ENCODE measurements around the gene DENND10.
"Not testable (repeated sequence)": the region's sequence is repeated elsewhere in the genome, so short reads cannot be mapped to it uniquely, and the experiment has no call there.

DENND10 gene

DNA sequence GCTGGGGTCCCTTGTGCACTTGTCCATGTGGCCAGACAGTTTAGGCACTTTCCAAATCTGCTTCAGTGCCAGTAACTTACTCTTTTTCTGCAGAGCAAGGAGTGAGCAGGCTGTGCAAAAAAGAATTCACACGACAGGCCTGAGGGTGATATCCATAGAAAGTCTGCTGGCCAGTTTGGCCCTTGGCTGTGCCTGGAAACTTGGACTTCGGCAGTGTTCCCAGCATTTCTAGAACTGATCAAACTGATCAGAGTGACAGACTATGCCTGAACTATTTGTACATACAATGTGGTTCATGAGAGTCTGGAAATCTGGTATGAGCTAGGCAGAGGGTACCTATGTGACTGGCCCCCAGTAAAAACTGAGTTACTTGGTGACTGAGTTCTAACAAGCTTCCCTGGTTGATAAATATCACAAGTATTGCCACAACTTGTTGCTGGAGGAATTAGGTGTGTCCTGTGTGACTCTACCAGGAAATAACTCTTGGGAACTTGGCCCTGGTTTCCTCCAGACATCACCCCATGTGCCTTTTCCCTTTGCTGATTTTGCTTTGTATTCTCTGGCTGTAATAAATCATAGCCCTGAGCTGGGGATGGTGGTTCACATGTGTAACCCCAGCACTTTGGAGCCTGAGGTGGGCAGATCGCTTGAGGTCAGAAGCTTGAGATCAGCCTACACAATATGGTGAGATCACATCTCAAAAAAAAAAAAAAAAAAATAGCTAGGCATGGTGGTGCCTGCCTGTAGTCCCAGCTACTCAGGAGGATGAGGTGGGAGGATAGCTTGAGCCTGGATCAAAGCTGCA lies 3.3 kb upstream of the DENND10 start:
- DNase-seq: no peak

DNA sequence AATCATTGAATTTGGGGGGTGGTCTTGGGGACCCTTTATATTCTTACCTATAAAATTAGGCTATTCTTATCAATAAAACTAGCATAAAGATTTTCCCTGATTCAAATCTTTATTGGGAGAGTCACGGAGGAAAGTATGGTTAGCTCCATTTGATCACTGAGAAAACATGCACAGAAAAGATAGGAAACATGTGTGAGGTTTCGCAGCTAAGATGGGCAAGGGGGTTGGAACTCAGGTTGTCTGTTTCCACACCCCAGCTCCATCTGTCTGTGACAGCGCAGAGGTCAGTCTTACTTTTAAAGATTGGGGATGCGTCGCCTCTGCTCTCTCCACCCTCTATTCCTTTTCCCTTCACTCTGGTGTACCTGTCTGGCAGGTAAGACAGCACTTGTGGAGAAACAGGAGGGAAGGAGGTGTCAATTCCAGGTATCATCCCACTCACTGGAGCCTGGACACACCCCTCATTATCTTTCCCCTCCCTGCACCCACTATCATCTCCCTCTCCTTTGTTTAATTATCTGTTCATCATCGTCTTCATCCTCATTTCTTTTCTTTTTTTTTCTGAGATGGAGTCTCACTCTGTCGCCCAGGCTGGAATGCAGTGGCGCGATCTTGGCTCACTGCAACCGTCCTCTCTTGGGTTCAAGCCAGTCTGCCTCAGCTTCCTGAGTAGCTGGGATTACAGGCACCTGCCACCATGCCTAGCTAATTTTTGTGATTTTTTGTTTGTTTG lies 2.4 kb upstream of the DENND10 start:
- DNase-seq: no peak

DNA sequence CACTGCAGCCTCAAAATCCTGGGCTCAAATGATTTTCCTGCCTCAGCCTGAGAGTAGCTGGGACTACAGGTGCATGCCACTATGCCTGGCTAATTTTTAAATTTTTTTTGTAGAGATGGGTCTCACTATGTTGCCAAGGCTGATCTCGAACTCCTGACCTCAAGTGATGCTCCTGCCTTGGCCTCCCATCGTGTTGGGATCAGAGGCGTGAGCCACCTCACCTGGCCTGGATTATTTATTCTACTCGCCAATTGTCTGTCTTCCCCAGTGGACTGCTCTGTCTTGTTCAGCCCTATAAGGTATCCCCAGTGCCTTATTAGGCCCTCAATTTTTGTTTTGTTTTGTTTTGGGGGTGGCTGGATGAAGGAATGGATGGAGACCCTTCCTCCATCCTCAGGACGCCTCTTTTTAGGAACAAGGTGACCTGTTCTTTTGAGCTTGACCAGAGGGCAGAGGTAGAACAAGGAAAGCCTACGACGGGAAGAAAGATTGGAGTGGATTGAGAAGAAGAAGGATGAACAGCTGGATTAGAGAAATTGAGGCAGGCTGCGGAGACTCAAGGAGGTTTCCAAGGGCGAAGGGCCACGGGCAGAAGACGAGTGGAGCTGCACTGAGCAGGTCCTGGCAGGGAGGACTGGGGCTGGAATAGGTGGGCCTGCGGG lies 541 bp upstream of the DENND10 start:
- DNase-seq: no peak

DNA sequence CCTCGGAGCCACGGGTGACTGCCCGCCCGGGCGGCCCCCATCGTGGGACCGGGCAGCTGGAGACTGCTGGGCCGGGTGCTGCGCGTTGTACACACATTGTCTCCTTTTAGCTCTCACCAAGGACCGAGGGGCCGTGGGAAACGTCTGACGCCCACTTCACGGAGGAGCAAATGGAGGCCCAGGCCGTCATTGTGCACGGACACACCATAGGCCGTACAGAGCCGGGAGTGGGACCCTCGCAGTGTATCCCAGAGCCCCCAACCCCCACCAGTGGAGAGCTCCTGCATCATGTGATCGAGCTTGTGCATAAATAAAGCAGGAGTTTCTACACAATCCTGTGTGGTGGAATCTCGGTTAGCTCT lies 722 bp downstream of the DENND10 start:
- DNase-seq: no peak

DNA sequence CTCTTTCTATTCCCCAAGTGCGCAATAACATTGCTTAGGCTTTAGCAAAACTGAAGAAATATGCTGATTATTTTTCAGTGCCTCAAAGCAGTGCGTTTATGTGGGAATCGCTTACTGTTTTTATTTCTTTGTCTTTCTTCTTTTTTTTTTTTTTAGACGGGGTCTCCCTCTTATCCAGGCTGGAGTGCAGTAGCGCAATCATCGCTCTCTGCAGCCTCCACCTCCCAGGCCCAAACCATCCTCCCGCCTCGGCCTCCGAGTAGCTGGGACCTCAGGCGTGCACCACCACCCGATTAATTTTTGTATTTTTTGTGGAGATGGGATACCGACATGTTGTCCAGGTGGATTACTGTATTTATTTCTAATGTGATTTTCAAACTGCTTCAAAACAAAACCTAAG lies 1.2 kb downstream of the DENND10 start:
- DNase-seq: no peak

DNA sequence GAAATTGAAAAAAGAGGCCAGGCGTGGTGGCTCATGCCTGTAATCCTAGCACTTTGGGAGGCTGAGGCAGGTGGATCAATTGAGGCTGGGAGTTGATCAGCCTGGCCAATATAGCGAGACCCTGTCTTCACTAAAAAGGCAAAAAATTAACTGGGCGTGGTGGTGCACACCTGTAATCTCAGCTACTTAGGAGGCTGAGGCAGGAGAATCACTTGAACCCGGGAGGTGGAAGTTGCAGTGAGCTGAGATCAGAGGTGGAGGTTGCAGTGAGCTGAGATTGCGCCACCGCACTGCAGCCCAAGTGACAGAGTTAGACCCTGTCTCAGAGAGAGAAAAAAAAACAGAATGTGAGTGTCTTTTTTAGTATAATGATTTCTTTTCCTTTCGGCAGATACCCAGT lies 2.0 kb downstream of the DENND10 start:
- not testable (repeated sequence) for DNase-seq

DNA sequence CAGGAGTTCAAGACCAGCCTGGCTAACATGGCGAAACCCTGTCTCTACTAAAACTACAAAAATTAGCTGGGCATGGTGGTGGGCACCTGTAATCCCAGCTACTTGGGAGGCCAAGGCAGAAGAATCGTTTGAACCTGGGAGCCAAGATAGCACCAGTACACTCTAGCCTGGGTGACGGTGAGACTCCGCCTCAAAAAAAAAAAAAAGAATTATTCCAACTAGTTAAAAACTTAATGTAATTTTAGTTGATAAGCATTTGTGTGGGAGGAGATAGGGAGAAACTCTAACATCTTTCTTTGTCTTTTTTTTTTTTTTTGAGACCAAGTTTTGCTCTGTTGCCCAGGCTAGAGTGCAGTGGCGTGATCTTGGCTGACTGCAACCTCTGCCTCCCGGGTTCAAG lies 3.2 kb downstream of the DENND10 start:
- not testable (repeated sequence) for DNase-seq

DNA sequence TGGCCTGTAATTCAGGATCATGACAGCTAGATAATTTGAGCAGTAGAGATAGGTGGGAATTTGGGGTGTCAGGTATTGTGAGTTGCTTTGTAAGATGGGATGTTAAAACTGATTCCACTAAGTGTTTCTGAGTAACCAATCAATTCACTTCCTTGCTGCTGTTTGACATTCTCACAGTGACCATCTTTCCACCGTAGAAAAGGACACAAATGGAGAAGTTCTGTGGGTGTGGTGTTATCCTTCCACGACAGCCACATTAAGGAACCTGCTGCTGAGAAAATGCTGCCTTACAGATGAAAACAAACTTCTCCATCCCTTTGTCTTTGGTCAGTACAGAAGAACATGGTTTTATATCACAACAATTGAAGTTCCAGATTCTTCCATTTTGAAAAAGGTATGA lies 3.9 kb downstream of the DENND10 start:
- not testable (repeated sequence) for DNase-seq

DNA sequence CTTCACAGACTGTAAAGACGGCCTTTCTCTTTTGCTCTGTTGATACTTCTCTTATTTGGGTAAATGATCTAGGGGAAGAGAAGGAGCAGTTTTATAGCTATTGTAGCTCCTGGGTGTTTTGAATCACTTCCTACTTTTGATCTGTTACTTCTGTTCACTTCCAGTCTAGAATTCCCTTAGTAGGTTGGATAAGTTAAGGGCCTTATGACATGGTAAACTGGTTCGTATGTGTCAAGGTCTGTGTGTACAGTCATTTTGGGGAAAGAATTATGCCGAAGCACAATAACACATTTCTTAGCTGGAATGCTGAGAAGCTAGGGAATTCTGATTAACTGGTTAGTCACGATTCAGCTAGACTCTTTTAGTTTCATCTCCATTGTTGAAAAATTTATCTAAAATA lies 8.1 kb downstream of the DENND10 start:
- DNase-seq: peak; percentile 33

DNA sequence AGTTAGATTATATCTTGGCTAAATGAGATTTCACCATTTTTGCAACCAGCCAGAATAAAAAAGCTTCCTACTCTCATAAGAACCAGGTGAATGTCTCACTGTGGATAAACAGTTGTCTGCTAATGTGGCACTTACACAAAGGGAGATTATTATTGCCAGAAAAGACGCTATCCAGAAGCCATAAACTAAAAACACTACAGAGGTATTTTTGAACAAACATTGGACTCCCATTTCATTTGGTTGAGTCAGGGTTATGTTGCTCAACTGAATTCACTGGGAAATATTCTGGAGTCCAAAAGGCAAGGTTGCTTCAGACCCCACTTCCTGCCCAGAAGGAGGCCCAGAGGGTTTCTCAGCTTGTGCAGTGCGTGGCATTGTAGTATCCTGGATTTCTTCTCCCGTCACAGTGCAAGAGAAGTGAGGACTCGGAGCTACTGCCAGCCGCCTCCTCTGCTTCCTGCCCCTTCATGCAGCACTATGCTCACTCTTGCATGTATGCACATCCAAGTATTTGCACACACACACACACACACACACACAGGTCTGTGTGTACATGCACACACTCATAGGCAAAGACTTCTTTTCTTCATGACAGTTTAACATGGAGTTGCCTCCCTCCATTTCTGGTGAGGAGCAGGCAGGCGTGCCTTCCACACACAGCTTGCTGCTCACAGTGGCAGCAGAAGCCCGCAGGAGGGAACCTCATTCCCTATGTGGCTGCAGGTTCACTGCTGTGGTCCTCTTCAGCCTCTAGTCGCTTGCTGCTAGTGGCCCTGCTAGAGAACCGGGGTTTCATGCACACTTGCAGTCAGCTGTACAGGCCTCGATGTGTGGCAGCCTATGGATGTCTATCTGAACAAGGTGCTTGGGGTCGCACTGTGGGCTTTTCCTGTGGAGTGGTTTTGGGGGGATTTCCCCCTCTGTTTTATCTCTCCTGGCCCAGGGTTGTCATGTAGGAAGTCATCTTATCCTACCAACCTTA lies 10.1 kb downstream of the DENND10 start:
- peak; percentile 74 for DNase-seq

DNA sequence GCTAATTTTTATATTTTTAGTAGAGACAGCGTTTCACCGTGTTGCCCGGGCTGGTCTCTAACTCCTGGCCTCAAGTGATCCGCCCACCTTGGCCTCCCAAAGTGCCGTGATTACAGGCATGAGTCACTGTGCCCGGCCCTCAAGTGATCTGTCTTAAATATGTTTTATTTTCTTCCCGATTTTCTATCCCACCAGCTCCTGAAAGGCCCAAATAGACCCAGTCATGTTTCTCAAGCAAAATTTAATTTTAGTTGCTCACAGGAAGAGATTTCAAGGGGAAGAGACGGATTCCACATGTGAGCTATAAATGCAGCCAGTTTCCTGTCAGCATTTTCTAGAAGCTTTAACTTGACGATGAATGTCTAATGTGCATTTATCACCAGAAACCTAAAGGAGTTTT lies 12.0 kb downstream of the DENND10 start:
- DNase-seq: no peak

DNA sequence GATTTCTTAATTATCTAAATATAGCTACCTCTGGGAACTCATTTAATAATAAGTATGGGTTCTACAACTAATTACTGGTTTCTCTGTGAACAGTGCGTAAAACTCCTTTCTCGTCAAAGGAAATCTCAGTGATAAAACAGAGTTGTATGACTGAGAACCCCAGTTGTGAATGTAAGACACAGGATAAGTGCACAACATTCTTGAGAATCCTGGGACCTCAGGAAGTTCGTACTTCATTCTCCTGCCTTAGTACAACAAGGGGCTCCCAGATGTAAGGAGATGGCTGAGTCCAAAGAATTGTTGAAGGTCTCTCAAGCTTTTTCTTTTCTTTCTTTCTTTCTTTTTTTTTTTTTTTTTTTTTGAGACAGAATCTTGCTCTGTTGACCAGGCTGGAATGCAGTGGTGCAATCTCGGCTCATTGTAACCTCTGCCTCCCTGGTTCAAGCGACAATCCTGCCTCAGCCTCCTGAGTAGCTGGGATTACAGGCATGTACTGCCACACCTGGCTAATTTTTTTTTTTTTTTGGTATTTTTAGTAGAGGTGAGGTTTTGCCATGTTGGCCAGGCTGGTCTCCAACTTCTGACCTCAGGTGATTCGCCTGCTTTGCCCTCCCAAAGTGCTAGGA lies 12.5 kb downstream of the DENND10 start:
- DNase-seq: no peak

DNA sequence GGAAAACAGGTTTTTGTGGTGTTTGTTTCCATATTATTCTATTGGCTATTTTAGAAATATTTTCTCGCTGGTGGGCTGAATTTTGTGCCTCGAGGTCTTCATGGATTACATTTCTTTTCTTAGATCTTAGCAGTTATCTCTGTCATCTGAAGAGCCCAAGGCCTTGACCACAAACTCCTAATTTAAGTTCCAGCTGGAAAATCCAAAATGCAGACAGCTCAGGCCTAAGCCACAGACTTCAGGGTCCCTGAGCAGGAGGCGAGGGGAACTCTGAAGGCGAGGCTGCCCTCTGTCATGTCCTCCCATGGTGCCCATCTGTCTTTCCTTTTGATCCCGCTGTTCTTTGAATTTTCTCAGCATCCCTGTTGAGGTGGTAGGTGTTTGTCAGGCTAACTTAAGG lies 14.3 kb downstream of the DENND10 start:
- DNase-seq: no peak

DNA sequence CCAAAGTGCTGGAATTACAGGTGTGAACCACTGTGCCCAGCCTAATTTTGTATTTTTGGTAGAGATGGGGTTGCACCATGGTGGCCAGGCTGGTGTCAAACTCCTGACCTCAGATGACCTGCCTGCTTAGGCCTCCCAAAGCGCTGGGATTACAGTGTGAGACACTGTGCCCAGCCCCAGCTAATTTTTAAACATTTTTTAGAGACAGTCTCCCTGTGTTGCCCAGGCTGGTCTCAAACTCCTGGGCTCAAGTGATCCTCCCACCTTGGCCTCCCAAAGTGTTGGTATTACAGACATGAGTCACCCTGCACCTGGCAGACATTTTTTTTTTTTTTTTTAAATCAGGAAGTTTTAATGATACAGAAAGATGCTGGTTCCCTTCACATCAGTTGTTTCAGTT lies 15.5 kb downstream of the DENND10 start:
- DNase-seq: no peak

DNA sequence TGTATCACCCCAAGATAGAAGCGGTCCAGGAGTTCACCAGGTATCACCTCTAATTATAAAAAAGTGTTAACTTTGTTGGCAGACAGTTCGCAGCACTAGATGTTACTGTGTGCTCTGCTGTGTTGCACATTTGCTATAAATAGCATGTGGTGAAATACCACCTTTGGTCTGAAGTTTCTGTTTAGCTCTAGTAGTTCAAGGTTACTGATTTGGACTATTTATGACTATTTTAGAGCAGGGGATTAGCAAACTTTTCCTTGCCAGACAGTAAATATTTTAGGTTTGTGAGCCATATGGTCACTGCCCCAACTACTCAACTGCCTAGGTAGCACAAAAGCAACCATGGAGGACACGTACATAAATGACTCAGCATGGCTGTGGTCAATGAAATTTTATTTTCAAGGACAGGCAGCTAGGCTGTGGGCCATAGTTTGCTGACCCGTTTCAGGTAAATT lies 16.5 kb downstream of the DENND10 start:
- peak; percentile 26 for DNase-seq

DNA sequence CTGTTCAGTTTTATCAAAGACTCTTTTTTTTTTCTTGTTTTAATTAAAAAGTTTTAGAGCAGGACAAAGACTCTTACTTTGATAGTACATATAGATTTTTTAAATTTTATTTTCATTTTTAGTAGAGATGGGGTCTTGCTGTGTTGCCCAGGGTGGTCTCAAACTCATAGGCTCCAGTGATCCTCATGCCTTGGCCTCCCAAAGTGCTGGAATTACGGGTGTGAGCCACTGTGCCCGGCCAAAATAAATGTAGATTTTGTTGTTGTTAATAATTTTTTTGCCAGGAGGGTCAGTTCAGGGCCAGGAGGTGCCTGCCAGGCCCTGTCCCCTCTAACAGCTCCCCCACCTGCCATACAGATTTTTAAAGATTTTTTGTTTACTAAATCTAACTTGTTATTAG lies 17.0 kb downstream of the DENND10 start:
- DNase-seq: no peak

DNA sequence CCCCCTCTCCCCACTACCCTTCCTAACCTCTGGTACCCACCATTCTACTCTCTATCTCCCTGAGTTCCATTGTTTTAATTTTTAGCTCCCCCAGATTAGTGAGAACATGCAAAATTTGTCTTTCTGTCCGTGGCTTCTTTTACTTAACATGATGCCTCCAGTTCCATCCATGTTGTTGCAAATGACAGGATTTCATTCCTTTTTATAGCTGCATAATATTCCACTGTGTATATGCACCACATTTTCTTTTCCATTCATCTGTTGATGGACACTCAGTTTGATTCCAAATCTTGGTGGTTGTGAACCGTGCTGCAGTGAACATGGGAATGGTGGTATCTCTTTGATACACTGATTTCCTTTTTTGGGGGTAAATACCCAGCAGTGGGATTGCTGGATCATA lies 22.0 kb downstream of the DENND10 start:
- no peak for DNase-seq

DNA sequence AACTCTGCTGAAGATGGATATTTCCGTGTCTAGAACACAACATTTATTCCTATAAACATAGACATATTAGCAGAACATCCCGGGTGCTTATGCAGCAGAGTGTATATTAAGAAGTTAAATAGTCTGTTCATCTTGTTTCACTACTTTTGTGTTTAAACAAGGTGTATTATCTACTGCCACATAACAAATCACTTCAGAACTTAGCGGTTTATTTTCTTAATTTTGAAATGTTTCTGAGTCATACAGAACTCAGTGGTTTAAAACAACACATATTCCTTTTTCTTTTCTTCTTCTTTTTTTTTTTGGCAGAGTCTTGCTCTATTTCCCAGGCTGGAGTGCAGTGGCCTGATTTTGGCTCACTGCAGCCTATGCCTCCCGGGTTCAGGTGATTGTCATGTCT lies 25.8 kb downstream of the DENND10 start:
- DNase-seq: no peak

DNA sequence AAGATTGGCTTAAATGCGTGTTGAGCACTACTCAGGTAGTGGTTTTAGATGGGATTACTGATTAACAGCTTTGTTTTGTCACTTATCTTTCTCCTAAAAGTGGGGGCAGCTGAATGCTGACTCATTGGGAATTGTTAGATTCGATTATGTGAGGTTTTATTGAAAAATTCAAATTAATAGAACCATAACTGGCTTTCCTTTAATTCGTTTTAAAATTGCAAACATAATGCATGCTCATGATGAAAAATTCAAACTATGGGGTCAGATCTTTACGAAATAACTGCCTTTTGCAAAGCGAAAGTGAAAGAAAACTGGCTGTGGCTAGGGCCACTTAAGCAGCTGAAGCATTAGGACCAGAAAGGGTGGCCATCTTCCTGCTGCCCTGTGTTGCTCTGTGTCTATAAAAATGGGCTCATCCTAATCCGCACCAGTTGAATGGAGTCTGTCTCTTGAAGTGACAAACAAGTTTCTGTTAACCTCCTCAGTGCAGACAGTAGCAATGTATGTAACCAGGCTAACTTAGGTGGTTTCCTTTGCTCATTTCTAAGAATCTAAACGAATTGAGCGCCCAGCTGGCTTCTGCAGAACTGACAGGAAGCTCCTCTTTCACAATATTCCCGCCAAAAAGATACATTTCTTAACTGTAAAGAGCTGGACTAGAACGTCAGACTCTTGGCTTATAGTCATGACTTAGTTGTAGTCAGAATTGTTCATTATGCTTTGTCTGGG lies 27.8 kb downstream of the DENND10 start:
- peak; percentile 19 for DNase-seq

DNA sequence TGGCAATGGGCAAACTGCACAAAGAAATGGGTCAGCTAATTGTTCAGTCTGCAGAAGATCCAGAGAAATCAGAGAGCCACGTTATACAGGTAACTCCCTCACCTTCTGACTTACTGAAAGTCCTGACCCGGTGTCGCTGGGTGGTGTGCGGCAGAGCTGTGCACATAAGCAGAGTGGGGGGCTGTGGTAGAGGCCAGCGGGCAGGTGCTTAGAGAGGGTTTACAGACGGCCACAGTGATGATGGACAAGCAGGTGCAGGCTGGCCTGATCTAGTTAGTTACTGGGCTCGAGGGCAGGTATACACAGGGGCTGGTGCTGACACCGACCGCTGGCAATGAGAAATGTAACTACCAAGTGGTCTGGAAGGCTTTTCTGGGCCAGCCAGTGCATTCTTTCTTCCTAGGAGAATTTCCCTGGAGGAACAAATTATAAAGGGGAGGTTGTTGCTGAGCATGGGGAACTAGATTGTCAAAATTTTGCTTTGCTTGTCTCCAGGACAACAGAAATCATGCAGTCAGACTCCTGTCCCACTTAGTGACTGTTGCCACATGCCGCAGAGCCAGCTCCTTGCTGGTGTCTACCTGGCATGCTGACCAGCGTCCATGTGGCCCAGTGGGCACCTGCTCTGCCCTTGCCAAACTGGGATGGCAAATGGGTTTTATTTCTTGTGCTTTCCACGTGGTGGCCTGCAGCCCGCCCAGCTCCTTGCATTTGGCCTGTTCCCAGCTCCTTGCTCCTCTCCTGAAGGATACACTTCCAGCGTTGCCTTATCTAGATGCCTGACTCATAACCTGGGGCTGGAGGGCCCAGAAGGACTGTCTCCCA lies 28.8 kb downstream of the DENND10 start:
- no peak for DNase-seq

DNA sequence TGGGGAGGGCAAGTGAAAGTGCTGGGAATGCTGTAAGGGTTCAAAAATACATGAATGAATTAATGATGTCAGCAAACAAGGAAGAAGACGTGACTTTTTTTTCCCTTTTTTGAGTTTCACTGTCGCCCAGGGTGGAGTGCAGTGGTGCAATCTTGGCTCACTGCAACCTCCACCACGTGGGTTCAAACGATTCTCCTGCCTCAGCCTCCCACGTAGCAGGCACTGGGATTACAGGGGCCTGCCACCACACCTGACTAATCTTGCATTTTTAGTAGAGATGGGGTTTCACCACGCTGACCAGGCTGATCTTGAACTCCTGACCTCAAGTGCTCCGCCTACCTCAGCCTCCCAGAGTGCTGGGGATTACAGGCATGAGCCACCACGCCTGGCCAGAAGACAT lies 30.0 kb downstream of the DENND10 start:
- no peak for DNase-seq

All from fibroblast of upper back skin (primary cell).